ENCODE data around the gene FAAP24.
"Not testable (repeated sequence)": the region's sequence is repeated elsewhere in the genome, so short reads cannot be mapped to it uniquely, and the experiment has no call there.

Gene FAAP24

DNA sequence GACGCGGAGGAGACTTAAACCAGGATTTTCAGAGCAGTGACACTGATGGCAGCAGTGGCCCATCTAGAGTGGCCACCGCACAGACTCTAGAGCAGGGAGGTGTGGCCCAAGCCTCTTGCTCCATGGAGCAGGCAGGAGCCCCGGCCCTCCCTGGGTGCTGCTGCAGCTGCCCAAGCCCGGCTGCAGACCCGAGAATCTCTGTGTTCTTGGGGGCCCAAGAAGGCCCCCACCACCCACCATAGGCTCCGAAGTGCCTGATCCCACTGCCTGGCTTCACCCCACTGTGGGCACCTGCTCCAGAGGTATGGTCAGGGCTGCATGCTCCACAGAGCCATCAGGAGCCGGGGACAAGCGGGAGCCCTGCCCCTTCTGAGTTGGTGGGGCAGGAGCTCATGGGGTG lies 36.4 kb upstream of the FAAP24 start:
- peaks cover 38% of the 10 kb centered on the region for H3K36me3 ChIP-seq
- no peak overlapping the region for H3K27ac ChIP-seq
- no peaks in the 10 kb centered on the region for H3K4me1 ChIP-seq (ENCODE audit: control insufficient read depth in 1 of 2, insufficient read depth in 1 of 2, low read depth in 1 of 2, low read length in 1 of 2)
- H3K27me3 ChIP-seq = no peaks in the 10 kb centered on the region
- H3K4me3 ChIP-seq (ENCODE audit: low read depth in 1 of 2, low read length in 1 of 2) = no peak overlapping the region
- TF ChIP-seq, protein P1, sequence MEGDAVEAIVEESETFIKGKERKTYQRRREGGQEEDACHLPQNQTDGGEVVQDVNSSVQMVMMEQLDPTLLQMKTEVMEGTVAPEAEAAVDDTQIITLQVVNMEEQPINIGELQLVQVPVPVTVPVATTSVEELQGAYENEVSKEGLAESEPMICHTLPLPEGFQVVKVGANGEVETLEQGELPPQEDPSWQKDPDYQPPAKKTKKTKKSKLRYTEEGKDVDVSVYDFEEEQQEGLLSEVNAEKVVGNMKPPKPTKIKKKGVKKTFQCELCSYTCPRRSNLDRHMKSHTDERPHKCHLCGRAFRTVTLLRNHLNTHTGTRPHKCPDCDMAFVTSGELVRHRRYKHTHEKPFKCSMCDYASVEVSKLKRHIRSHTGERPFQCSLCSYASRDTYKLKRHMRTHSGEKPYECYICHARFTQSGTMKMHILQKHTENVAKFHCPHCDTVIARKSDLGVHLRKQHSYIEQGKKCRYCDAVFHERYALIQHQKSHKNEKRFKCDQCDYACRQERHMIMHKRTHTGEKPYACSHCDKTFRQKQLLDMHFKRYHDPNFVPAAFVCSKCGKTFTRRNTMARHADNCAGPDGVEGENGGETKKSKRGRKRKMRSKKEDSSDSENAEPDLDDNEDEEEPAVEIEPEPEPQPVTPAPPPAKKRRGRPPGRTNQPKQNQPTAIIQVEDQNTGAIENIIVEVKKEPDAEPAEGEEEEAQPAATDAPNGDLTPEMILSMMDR (IDR thresholded peaks at IDR 0.05) = no peak
- H3K9me3 ChIP-seq = no peaks in the 10 kb centered on the region

GRCh38 chr19:32936065-32936464 lies 36.0 kb upstream of the FAAP24 start:
- no peaks in the 10 kb centered on the region for H3K9me3 ChIP-seq
- TF ChIP-seq, protein P1 (IDR thresholded peaks at IDR 0.05) = no peak
- no peak overlapping the region for H3K27ac ChIP-seq
- H3K4me1 ChIP-seq (ENCODE audit: control insufficient read depth in 1 of 2, insufficient read depth in 1 of 2, low read depth in 1 of 2, low read length in 1 of 2) = no peaks in the 10 kb centered on the region
- peaks cover 36% of the 10 kb centered on the region for H3K36me3 ChIP-seq
- H3K27me3 ChIP-seq = no peaks in the 10 kb centered on the region
- no peak overlapping the region for H3K4me3 ChIP-seq (ENCODE audit: low read depth in 1 of 2, low read length in 1 of 2)

GRCh38 chr19:32941273-32941672 lies 30.8 kb upstream of the FAAP24 start:
- H3K27ac ChIP-seq; H3K4me3 ChIP-seq (ENCODE audit: low read depth in 1 of 2, low read length in 1 of 2); H3K9me3 ChIP-seq; H3K4me1 ChIP-seq (ENCODE audit: control insufficient read depth in 1 of 2, insufficient read depth in 1 of 2, low read depth in 1 of 2, low read length in 1 of 2); H3K27me3 ChIP-seq: not testable (repeated sequence)
- H3K36me3 ChIP-seq = peaks cover 42% of the 10 kb centered on the region

- H3K4me3 ChIP-seq (ENCODE audit: low read depth in 1 of 2, low read length in 1 of 2) = no peak overlapping the region
- TF ChIP-seq, protein P1 (IDR thresholded peaks at IDR 0.05) = no peak
- H3K9me3 ChIP-seq = no peaks in the 10 kb centered on the region
- H3K27ac ChIP-seq = no peak overlapping the region
- no peaks in the 10 kb centered on the region for H3K27me3 ChIP-seq
- no peaks in the 10 kb centered on the region for H3K4me1 ChIP-seq (ENCODE audit: control insufficient read depth in 1 of 2, insufficient read depth in 1 of 2, low read depth in 1 of 2, low read length in 1 of 2)
- H3K36me3 ChIP-seq = peaks cover 41% of the 10 kb centered on the region
Measured at GRCh38 chr19:32945260-32945659, 26.8 kb upstream of the FAAP24 start.

DNA sequence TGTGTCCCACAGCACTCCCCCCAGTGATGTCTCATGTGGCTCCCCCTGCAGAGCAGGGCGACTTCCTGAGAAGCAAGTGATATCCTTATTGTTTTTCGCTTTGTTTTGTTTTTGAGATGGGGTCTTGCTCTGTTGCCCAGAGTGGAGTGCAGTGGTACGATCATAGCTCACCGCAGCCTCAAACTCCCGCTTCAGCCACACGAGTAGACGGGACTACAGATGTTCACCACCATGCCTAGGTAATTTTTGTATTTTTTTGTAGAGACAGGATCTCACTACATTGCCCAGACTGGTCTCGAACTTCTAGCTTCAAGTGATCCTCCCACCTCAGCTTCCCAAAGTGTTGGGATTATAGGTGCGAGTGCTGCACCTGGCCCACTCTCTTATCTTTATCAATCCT lies 5.3 kb upstream of the FAAP24 start:
- H3K27me3 ChIP-seq = no peaks in the 10 kb centered on the region
- no peak overlapping the region for H3K27ac ChIP-seq
- H3K36me3 ChIP-seq = peaks cover 9% of the 10 kb centered on the region
- peaks cover 5 to 9% of the 10 kb centered on the region in 2 experiments for H3K4me1 ChIP-seq (ENCODE audit: control insufficient read depth in 1 of 2, insufficient read depth in 1 of 2, low read depth in 1 of 2, low read length in 1 of 2)
- H3K4me3 ChIP-seq (ENCODE audit: low read depth in 1 of 2, low read length in 1 of 2) = no peak overlapping the region
- TF ChIP-seq, protein P1 (IDR thresholded peaks at IDR 0.05) = no peak
- no peaks in the 10 kb centered on the region for H3K9me3 ChIP-seq

- H3K27ac ChIP-seq = no peak overlapping the region
- TF ChIP-seq, protein P1 (IDR thresholded peaks at IDR 0.05) = no peak
- no peak overlapping the region for H3K4me3 ChIP-seq (ENCODE audit: low read depth in 1 of 2, low read length in 1 of 2)
- peaks cover 4% of the 10 kb centered on the region for H3K36me3 ChIP-seq
- H3K9me3 ChIP-seq = no peaks in the 10 kb centered on the region
- H3K4me1 ChIP-seq (ENCODE audit: control insufficient read depth in 1 of 2, insufficient read depth in 1 of 2, low read depth in 1 of 2, low read length in 1 of 2) = peaks cover 5 to 14% of the 10 kb centered on the region in 2 experiments
- no peaks in the 10 kb centered on the region for H3K27me3 ChIP-seq
Measured at GRCh38 chr19:32969549-32969948, 2.5 kb upstream of the FAAP24 start.
